Testis (tissue), 3 donors: Measurements from ENCODE around the gene SUPT7L. TPM values are rescaled to one million over a fixed set of nuclear protein-coding genes. Genes with fewer than 3 reads are reported as not detected.

Experiments
- DNase-seq: peaks from one replicate; pipeline ENCODE4 v3.0.0-alpha.2; 2019
- H3K27ac ChIP-seq, 2 donors: fragments of 200-600 bp; sonication (generic); one replicate each; pipeline ENCODE4 v1.5.1; 2019
- H3K27me3 ChIP-seq: fragments of 200-600 bp; sonication (generic); one replicate; pipeline ENCODE4 v1.5.1; 2019
- H3K36me3 ChIP-seq: fragments of 200-600 bp; sonication (generic); one replicate; pipeline ENCODE4 v1.5.1; 2017; ENCODE audit warnings: low read depth; ENCODE audit errors: missing control alignments
- H3K4me1 ChIP-seq: fragments of 200-600 bp; sonication (generic); one replicate; pipeline ENCODE4 v1.5.1; 2019
- H3K4me3 ChIP-seq, 2 donors: fragments of 200-600 bp; sonication (generic); one replicate each; pipeline ENCODE4 v1.5.1; 2017 to 2019
- H3K9me3 ChIP-seq: fragments of 200-600 bp; sonication (generic); one replicate; pipeline ENCODE4 v1.5.1; 2017
- CTCF ChIP-seq, 3 experiments: fragments of 450-650 bp in 2 of 3; fragments of 200-600 bp in 1 of 3; sonication (generic) in 1 of 3; IDR thresholded peaks; one replicate each; pipeline ENCODE4 v1.5.1; 2016 to 2019; ENCODE audit warnings: antibody characterized with exemption in 3 of 3, mild to moderate bottlenecking in 2 of 3, moderate library complexity in 1 of 3
- POLR2A ChIP-seq: fragments of 450-650 bp; IDR thresholded peaks from one replicate; pipeline ENCODE4 v1.6.1; 2017; ENCODE audit warnings: antibody characterized with exemption, mild to moderate bottlenecking, moderate library complexity
- WGBS, 2 donors: methylation state at CpG; one replicate each; pipeline ENCODE4 v1.1.5; 2018; 5-methylcytosine and 5-hydroxymethylcytosine counted together
- intact Hi-C: fragments of 100-400 bp; cut with DNase I; formaldehyde crosslinking; loops from one replicate; pipeline ENCODE4 v1.15.1; 2023; ENCODE audit warnings: low total_unique reads
- polyA plus RNA-seq: library from polyadenylated mRNA; stranded (reverse); fragments of 350-450 nt; fragmentation: Illumina TruSeq; extraction: RNeasy Lipid Tissue Mini Kit (QIAGEN cat#74804); gene quantifications from one replicate; pipeline ENCODE4 v1.2.3, GENCODE V29; 2014; ENCODE audit warnings: low read depth, low replicate concordance; ENCODE audit not compliant: insufficient read depth
- total RNA-seq, 2 donors: library from RNA; depleted of rRNA; stranded (reverse); fragments of >200 nt; gene quantifications; one replicate each; pipeline ENCODE4 v1.2.3, GENCODE V29; 2016

The SUPT7L gene
- total and polyA plus RNA-seq, 3 donors from 2014 or later, result 39.3 to 40.4 (median 39.9) TPM

GRCh38 chr2:27708257-27708654 lies 44.8 kb upstream of the SUPT7L start:
- Histone ChIP-seq H3K36me3 (no peaks in the 10 kb centered on the region), H3K4me3 (no peak overlapping the region), H3K9me3 (no peaks in the 10 kb centered on the region), H3K4me1 (peaks cover 41% of the 10 kb centered on the region), H3K27ac (peak overlapping the region; percentile 93 to 97), H3K27me3 (no peaks in the 10 kb centered on the region)
- 64 to 68% methylated on average over 7 of the region's 7 CpGs for WGBS, 2 donors
- intact Hi-C loops, result loop anchor here (5.0 kb wide), 1 partner anchor 684 kb away; the partner anchor contains the start of gene FOSL2
- no peak for TF ChIP-seq POLR2A
- no peak for TF ChIP-seq CTCF (IDR thresholded peaks at IDR 0.05)
- DNase-seq, result no peak

GRCh38 chr2:27707462-27708256 lies 44.2 kb upstream of the SUPT7L start:
- peaks cover 41% of the 10 kb centered on the region for H3K4me1 ChIP-seq
- no peaks in the 10 kb centered on the region for H3K27me3 ChIP-seq
- no peaks in the 10 kb centered on the region for H3K9me3 ChIP-seq
- no peak for TF ChIP-seq POLR2A
- no peak for TF ChIP-seq CTCF (IDR thresholded peaks at IDR 0.05)
- peak overlapping the region; percentile 93 to 97 for H3K27ac ChIP-seq
- intact Hi-C loops, result loop anchor here (5.0 kb wide), 1 partner anchor 685 kb away; the partner anchor contains the start of gene FOSL2
- H3K36me3 ChIP-seq, result no peaks in the 10 kb centered on the region
- peak; percentile 77 for DNase-seq
- 42 to 57% methylated on average over 9 of the region's 9 CpGs for WGBS, 2 donors
- H3K4me3 ChIP-seq, result no peak overlapping the region

GRCh38 chr2:27705851-27706622 lies 42.6 kb upstream of the SUPT7L start:
- Histone ChIP-seq H3K4me3 (no peak overlapping the region), H3K9me3 (no peaks in the 10 kb centered on the region), H3K27ac (peak overlapping the region; percentile 93 to 97), H3K36me3 (no peaks in the 10 kb centered on the region), H3K4me1 (peaks cover 41% of the 10 kb centered on the region), H3K27me3 (no peaks in the 10 kb centered on the region)
- WGBS, 2 donors, result 25 to 40% methylated on average over 4 of the region's 4 CpGs
- DNase-seq, result peak; percentile 76
- TF ChIP-seq CTCF (IDR thresholded peaks at IDR 0.05) (no peak), POLR2A (no peak)
- intact Hi-C loops, result loop anchor here (5.0 kb wide), 1 partner anchor 686 kb away; the partner anchor contains the start of gene FOSL2

- no peaks in the 10 kb centered on the region for H3K36me3 ChIP-seq
- H3K4me1 ChIP-seq, result peaks cover 38% of the 10 kb centered on the region
- no peak for DNase-seq
- TF ChIP-seq POLR2A, result no peak
- no peak for TF ChIP-seq CTCF (IDR thresholded peaks at IDR 0.05)
- no peaks in the 10 kb centered on the region for H3K9me3 ChIP-seq
- intact Hi-C loops, result no loop called here
- WGBS, 2 donors, result 85 to 88% methylated on average over 5 of the region's 5 CpGs
- no peaks in the 10 kb centered on the region for H3K27me3 ChIP-seq
- H3K4me3 ChIP-seq, result no peak overlapping the region
- H3K27ac ChIP-seq, result peak overlapping the region; percentile 21 to 97
Observed at GRCh38 chr2:27704342-27704876, 41.0 kb upstream of the SUPT7L start.
